Heart right ventricle (tissue), 16 donors: Measurements from ENCODE around the gene KY. TPM values are rescaled to one million over a fixed set of nuclear protein-coding genes. Genes with fewer than 3 reads are reported as not detected.
A peak's percentile ranks its signal among the peaks of the same experiment; 100 is the strongest.

Experiments used
- ATAC-seq, 8 donors: fragments of 200-7000 bp; cut with Tn5 transposase; one replicate each; pipeline ENCODE4 v1.9.1; 2020; ENCODE audit warnings: mild to moderate bottlenecking in 8 of 8, moderate library complexity in 8 of 8, moderate number of reproducible peaks in 1 of 8
- DNase-seq, 2 donors: peaks; one replicate each; pipeline ENCODE4 v3.0.0-alpha.2; 2020
- H3K27ac ChIP-seq, 10 donors: fragments of 200-600 bp; sonication (generic) in 2 of 10; one replicate each; pipeline versions ENCODE4 v1.5.0 to v1.8.0; 2020 to 2022; ENCODE audit warnings: mild to moderate bottlenecking in 3 of 10
- H3K27me3 ChIP-seq, 7 donors: fragments of 200-600 bp; one replicate each; pipeline ENCODE4 v1.8.0; 2021 to 2022; ENCODE audit warnings: mild to moderate bottlenecking in 2 of 7
- H3K36me3 ChIP-seq, 9 donors: fragments of 200-600 bp; sonication (generic) in 1 of 9; one replicate each; pipeline versions ENCODE4 v1.5.0 to v1.8.0; 2020 to 2022; ENCODE audit warnings: mild to moderate bottlenecking in 2 of 9
- H3K4me1 ChIP-seq, 9 donors: fragments of 200-600 bp; sonication (generic) in 1 of 9; one replicate each; pipeline versions ENCODE4 v1.5.0 to v1.8.0; 2020 to 2022; ENCODE audit warnings: mild to moderate bottlenecking in 4 of 9
- H3K4me3 ChIP-seq, 10 donors: fragments of 200-600 bp; sonication (generic) in 2 of 10; one replicate each; pipeline versions ENCODE4 v1.5.0 to v1.8.0; 2020 to 2022; ENCODE audit warnings: mild to moderate bottlenecking in 7 of 10, moderate library complexity in 2 of 10
- H3K9me3 ChIP-seq, 11 donors: fragments of 200-600 bp in 10 of 11; sonication (generic) in 2 of 11; one replicate each; pipeline versions ENCODE4 v1.5.0 to v1.8.0; 2013 to 2022; ENCODE audit warnings: mild to moderate bottlenecking in 2 of 11, control low read depth in 1 of 11, moderate library complexity in 1 of 11
- WGBS, 2 donors: extraction: QIAGEN DNeasy Blood & Tissue Kit; methylation state at CpG; one replicate each; pipeline ENCODE4 v1.1.7; 2013; ENCODE audit warnings: inconsistent platforms in 1 of 2; 5-methylcytosine and 5-hydroxymethylcytosine counted together
- intact Hi-C, 10 donors: fragments of 100-400 bp; cut with DNase I; formaldehyde crosslinking; loops; one replicate each; pipeline versions ENCODE4 v1.11.1 to v1.14.2; 2022
- polyA plus RNA-seq, 2 donors: library from polyadenylated mRNA; stranded (reverse); fragments of 200-250 nt; gene quantifications; one replicate each; pipeline ENCODE4 v1.2.3, GENCODE V29; 2013
- total RNA-seq, 10 donors: library from RNA; stranded (reverse); fragmentation: NEBNext Ultra II Directional in 3 of 10; extraction: Animal tissue kit (Norgen Biotek cat#: 25700) in 3 of 10; gene quantifications; one replicate each; pipeline versions ENCODE4 v1.2.1 to v1.2.4, GENCODE V29; 2021 to 2023
- TF ChIP-seq, protein P1 (sequence below), 9 donors: fragments of 200-600 bp; sonication (generic) in 2 of 9; IDR thresholded peaks; one replicate each; pipeline versions ENCODE4 v1.5.0 to v1.8.0; 2021 to 2022; ENCODE audit warnings: antibody characterized with exemption in 9 of 9, mild to moderate bottlenecking in 5 of 9, moderate library complexity in 1 of 9
- donor health status: Arrhythmogenic right ventricular cardiomyopathy.
- donor health status: ischemic (EF 13 %, LVEDD 7.1; RV severe dilation, severe dysfunction).
- donor health status: healthy with polysubstance abuse.
- donor health status: DM: no; HTN: yes; CAD: no.
- donor health status: DM: no; HTN: no; CAD: no.
- donor health status: ischemic (EF 25% LVEDD 6.9; RV normal size, moderate dysfunction).
- donor health status: ischemic (EF 25% LVEDD 5.7; RV mildly dilated, moderate dysfunction).
- donor health status: healthy.
- donor health status: DM: yes; HTN: yes; CAD: no.
- donor health status: Ischemic cardiomyopathy.
- donor health status: ischemic (EF 35%, LVEDD 5.7; RV mildly dilated, moderate dysfunction).
- donor health status: nonischemic (EF 11% LVEDD 7.7; RV severe dilation, severe dysfunction).
- donor health status: DM: yes; HTN: yes; CAD: no.
- donor health status: PGD.
- donor health status: ischemic (EF 29% LVEDD 5.4; RV normal size, mild dysfunction).
- donor health status: nonischemic (EF 23%, LVEDD 6.1; RV moderate dilation, normal function).

KY gene
- total and polyA plus RNA-seq, 12 donors: 0.46 to 24.3 (median 8.2) TPM

DNA sequence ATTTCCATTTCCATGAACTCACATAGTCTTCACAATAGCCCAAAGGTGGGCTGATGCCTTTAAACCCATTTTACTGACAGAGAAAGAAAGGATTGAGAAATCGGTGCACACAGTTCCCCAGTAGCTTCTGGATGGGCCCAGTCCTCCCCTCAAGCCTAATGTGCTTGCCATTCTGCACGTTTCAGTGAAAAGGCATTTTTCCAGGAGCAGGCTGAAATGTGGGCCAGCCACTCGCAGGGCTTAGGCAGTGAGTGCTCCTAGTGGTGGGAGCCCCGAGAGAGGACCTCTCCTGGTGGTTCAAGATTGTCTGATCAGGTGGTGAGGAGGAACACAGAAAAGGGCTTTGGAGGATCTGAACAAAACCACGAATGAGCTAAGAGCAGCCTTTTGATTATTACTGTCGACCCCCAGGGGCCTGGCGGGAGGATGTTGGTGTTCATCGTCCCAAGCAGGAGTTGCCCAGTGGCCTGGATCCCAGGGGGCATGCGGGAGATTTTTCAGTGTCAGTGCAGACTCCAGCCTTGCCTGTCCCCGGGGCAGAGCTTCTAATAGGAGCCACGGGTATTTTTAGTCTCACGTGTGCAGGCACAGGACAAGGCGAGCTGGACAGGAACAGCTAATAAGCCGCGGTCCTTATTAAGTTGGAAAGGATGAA, 8.7 kb upstream of the KY start:
- peak overlapping the region in 9 of 10 donors; percentile 31 to 77 (median 66) for H3K27ac ChIP-seq
- intact Hi-C loops: loop anchor here in 1 of 10 donors (10.0 kb wide), 1 partner anchor 95 kb away; no protein-coding TSS in a partner anchor
- ATAC-seq (peak; percentile 46 to 92 (median 80)), DNase-seq (peak in 1 of 2 donors; percentile 29)
- no peak overlapping the region for H3K4me3 ChIP-seq
- H3K27me3 ChIP-seq: no peaks in the 10 kb centered on the region
- no peaks in the 10 kb centered on the region for H3K36me3 ChIP-seq
- TF ChIP-seq, protein P1, sequence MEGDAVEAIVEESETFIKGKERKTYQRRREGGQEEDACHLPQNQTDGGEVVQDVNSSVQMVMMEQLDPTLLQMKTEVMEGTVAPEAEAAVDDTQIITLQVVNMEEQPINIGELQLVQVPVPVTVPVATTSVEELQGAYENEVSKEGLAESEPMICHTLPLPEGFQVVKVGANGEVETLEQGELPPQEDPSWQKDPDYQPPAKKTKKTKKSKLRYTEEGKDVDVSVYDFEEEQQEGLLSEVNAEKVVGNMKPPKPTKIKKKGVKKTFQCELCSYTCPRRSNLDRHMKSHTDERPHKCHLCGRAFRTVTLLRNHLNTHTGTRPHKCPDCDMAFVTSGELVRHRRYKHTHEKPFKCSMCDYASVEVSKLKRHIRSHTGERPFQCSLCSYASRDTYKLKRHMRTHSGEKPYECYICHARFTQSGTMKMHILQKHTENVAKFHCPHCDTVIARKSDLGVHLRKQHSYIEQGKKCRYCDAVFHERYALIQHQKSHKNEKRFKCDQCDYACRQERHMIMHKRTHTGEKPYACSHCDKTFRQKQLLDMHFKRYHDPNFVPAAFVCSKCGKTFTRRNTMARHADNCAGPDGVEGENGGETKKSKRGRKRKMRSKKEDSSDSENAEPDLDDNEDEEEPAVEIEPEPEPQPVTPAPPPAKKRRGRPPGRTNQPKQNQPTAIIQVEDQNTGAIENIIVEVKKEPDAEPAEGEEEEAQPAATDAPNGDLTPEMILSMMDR (IDR thresholded peaks at IDR 0.05): no peak
- 46 to 52% methylated on average over 15 of the region's 15 CpGs for WGBS, 2 donors
- H3K9me3 ChIP-seq: peaks cover 0 to 6% (median 0%) of the 10 kb centered on the region in 11 donors
- H3K4me1 ChIP-seq: peaks cover 0 to 26% (median 11%) of the 10 kb centered on the region in 9 donors

DNA sequence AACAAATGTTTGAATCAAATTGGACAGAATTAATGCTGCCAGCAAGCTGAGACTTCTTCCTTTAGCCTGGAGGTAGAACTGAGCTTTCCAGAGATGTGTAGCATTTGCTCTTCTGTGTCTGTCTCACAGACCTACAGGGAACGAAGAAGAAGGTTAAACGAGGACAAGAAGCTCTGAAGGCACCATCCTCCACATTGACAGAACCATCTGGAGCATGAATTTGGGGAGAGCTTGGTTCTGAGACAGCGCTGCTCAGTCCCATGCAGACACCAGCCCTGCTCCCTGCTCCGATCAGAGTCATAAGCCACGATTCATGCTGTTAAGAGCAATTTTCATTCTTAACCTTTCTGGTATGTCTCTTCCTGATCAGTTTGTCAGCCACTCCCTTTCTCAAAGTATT, 7.7 kb upstream of the KY start:
- peaks cover 0 to 18% (median 6%) of the 10 kb centered on the region in 9 donors for H3K4me1 ChIP-seq
- no peak overlapping the region for H3K27ac ChIP-seq
- H3K36me3 ChIP-seq: no peaks in the 10 kb centered on the region
- intact Hi-C loops: loop anchor here in 1 of 10 donors (10.0 kb wide), 1 partner anchor 96 kb away; no protein-coding TSS in a partner anchor
- H3K9me3 ChIP-seq: peaks cover 0 to 6% (median 0%) of the 10 kb centered on the region in 11 donors
- no peak overlapping the region for H3K4me3 ChIP-seq
- ATAC-seq (no peak), DNase-seq (no peak)
- H3K27me3 ChIP-seq: no peaks in the 10 kb centered on the region
- WGBS, 2 donors: 71 to 73% methylated on average over 5 of the region's 5 CpGs
- TF ChIP-seq, protein P1 (IDR thresholded peaks at IDR 0.05): no peak

DNA sequence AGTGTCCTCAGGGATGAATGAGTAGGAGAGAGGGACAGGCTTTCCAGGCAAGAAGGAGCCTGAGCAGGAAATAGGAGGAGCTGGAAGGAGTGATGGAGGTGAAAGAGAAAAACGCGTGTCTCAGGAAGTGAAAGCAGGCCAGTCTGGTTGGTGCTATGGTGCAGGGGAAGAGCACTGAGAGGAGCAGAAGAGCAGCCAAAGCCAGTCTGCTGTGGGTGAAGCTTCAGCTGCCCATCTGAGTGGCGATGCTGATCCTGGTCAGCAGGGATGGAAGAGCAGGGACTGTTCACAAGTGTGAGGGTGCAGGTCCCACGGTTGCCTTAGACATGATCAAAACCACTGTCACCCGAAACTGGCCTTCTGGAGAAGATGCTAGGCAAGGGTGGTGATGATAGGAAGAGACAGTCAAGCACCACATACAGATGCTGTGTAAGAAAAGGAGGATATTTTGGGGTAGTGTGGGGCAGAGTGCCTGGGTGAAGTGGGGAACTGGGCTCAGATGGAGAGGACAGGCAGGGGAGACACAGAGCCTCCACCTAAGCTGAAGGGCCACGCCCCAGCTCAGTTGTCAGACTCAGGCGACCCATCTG, 5.5 kb upstream of the KY start:
- ATAC-seq: no peak
- H3K4me3 ChIP-seq: no peak overlapping the region
- TF ChIP-seq, protein P1 (IDR thresholded peaks at IDR 0.05): no peak
- H3K36me3 ChIP-seq: no peaks in the 10 kb centered on the region
- H3K4me1 ChIP-seq: peaks cover 0 to 26% (median 15%) of the 10 kb centered on the region in 9 donors
- WGBS, 2 donors: 70 to 77% methylated on average over 7 of the region's 7 CpGs
- H3K27ac ChIP-seq: no peak overlapping the region
- peaks cover 0 to 7% (median 0%) of the 10 kb centered on the region in 7 donors for H3K27me3 ChIP-seq
- DNase-seq: no peak
- H3K9me3 ChIP-seq: no peaks in the 10 kb centered on the region
- intact Hi-C loops: loop anchor here in 1 of 10 donors (10.0 kb wide), 1 partner anchor 98 kb away; no protein-coding TSS in a partner anchor

DNA sequence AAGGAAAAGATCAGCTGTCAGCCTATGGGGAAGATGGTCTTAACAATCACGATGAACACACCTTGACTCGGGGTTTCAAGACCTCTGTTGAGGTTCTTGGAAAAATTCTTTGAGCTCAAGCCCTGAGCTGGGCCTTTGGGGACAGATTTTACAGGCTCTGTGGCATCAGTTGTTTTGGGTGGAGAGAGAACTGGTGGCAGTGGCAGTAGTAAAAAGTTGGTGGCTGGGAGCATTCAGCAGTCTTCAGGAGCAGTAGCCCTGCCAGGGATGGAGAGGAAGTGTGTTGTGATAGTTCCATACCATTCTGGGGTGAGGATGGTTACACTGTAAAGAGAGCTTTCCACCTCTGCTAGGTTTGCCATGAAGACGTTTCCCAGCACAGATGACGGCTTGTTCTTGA, 4.9 kb upstream of the KY start:
- peaks cover 0 to 30% (median 16%) of the 10 kb centered on the region in 9 donors for H3K4me1 ChIP-seq
- ATAC-seq (no peak), DNase-seq (no peak)
- WGBS, 2 donors: 87 to 89% methylated on average over 4 of the region's 4 CpGs
- no peak overlapping the region for H3K4me3 ChIP-seq
- H3K36me3 ChIP-seq: no peaks in the 10 kb centered on the region
- TF ChIP-seq, protein P1 (IDR thresholded peaks at IDR 0.05): no peak
- H3K9me3 ChIP-seq: no peaks in the 10 kb centered on the region
- H3K27me3 ChIP-seq: peaks cover 0 to 13% (median 4%) of the 10 kb centered on the region in 7 donors
- intact Hi-C loops: loop anchor here in 1 of 10 donors (10.0 kb wide), 1 partner anchor 99 kb away; no protein-coding TSS in a partner anchor
- H3K27ac ChIP-seq: no peak overlapping the region
